ENCODE data around the gene BDKRB2.

BDKRB2 gene

GRCh38 chr14:96267916-96268315 lies 63.3 kb downstream of the BDKRB2 start:
- Histone ChIP-seq H3K9me2 (replicated peaks; ENCODE audit: low read depth, low read length) (no peaks in the 10 kb centered on the region), H3K4me3 (ENCODE audit: low read length, poor library complexity, severe bottlenecking) (no peak overlapping the region), H3K36me3 (ENCODE audit: insufficient read depth, low read length) (no peaks in the 10 kb centered on the region), H2AFZ (ENCODE audit: low read length) (no peak overlapping the region), H3K4me2 (ENCODE audit: low read depth, low read length, poor library complexity, severe bottlenecking) (no peak overlapping the region), H4K20me1 (ENCODE audit: insufficient read depth, low read length, poor library complexity, severe bottlenecking) (no peaks in the 10 kb centered on the region), H3K27me3 (ENCODE audit: insufficient read depth, low read length, poor library complexity, severe bottlenecking) (no peaks in the 10 kb centered on the region), H3F3A (ENCODE audit: low read depth) (no peaks in the 10 kb centered on the region), H3K4me1 (ENCODE audit: insufficient read depth, low read length, poor library complexity, severe bottlenecking) (no peaks in the 10 kb centered on the region), H3K9ac (ENCODE audit: low read depth, low read length, poor library complexity, severe bottlenecking) (no peak overlapping the region), H3K9me3 (ENCODE audit: insufficient read depth, low read depth, low read length) (no peaks in the 10 kb centered on the region), H3K79me2 (ENCODE audit: insufficient read depth, low read length) (no peaks in the 10 kb centered on the region)
- TF ChIP-seq EZH2phosphoT487 (IDR thresholded peaks at IDR 0.05; ENCODE audit: borderline replicate concordance) = no peak
- no peak for TF ChIP-seq CTCF (conservative IDR thresholded peaks at IDR 0.05; ENCODE audit: low read length)

GRCh38 chr14:96268431-96269358 lies 64.1 kb downstream of the BDKRB2 start:
- Histone ChIP-seq H3K4me3 (ENCODE audit: low read length, poor library complexity, severe bottlenecking) (no peak overlapping the region), H3K4me2 (ENCODE audit: low read depth, low read length, poor library complexity, severe bottlenecking) (no peak overlapping the region), H3K9ac (ENCODE audit: low read depth, low read length, poor library complexity, severe bottlenecking) (no peak overlapping the region)

GRCh38 chr14:96269359-96269710 lies 64.7 kb downstream of the BDKRB2 start:
- Histone ChIP-seq H3K9me2 (replicated peaks; ENCODE audit: low read depth, low read length) (no peaks in the 10 kb centered on the region), H3K4me2 (ENCODE audit: low read depth, low read length, poor library complexity, severe bottlenecking) (no peak overlapping the region)
- TF ChIP-seq EZH2phosphoT487 (IDR thresholded peaks at IDR 0.05; ENCODE audit: borderline replicate concordance) = no peak
- no peak for TF ChIP-seq CTCF (conservative IDR thresholded peaks at IDR 0.05; ENCODE audit: low read length)

More at GRCh38 chr14:96268431-96269358, 64.1 kb downstream of the BDKRB2 start:
- no peaks in the 10 kb centered on the region for H3K9me2 ChIP-seq (replicated peaks; ENCODE audit: low read depth, low read length)
- H3K27me3 ChIP-seq (ENCODE audit: insufficient read depth, low read length, poor library complexity, severe bottlenecking) = no peaks in the 10 kb centered on the region
- H3K4me1 ChIP-seq (ENCODE audit: insufficient read depth, low read length, poor library complexity, severe bottlenecking) = no peaks in the 10 kb centered on the region
- H3F3A ChIP-seq (ENCODE audit: low read depth) = no peaks in the 10 kb centered on the region
- no peaks in the 10 kb centered on the region for H3K9me3 ChIP-seq (ENCODE audit: insufficient read depth, low read depth, low read length)
- H4K20me1 ChIP-seq (ENCODE audit: insufficient read depth, low read length, poor library complexity, severe bottlenecking) = no peaks in the 10 kb centered on the region
- no peak overlapping the region for H2AFZ ChIP-seq (ENCODE audit: low read length)
- TF ChIP-seq EZH2phosphoT487 (IDR thresholded peaks at IDR 0.05; ENCODE audit: borderline replicate concordance) = no peak
- no peak for TF ChIP-seq CTCF (conservative IDR thresholded peaks at IDR 0.05; ENCODE audit: low read length)
- H3K79me2 ChIP-seq (ENCODE audit: insufficient read depth, low read length) = no peaks in the 10 kb centered on the region
- H3K36me3 ChIP-seq (ENCODE audit: insufficient read depth, low read length) = no peaks in the 10 kb centered on the region

More at GRCh38 chr14:96269359-96269710, 64.7 kb downstream of the BDKRB2 start:
- Histone ChIP-seq H2AFZ (ENCODE audit: low read length) (no peak overlapping the region), H3F3A (ENCODE audit: low read depth) (no peaks in the 10 kb centered on the region), H3K79me2 (ENCODE audit: insufficient read depth, low read length) (no peaks in the 10 kb centered on the region), H3K4me3 (ENCODE audit: low read length, poor library complexity, severe bottlenecking) (no peak overlapping the region), H3K9ac (ENCODE audit: low read depth, low read length, poor library complexity, severe bottlenecking) (no peak overlapping the region), H4K20me1 (ENCODE audit: insufficient read depth, low read length, poor library complexity, severe bottlenecking) (no peaks in the 10 kb centered on the region), H3K36me3 (ENCODE audit: insufficient read depth, low read length) (no peaks in the 10 kb centered on the region), H3K27me3 (ENCODE audit: insufficient read depth, low read length, poor library complexity, severe bottlenecking) (no peaks in the 10 kb centered on the region), H3K4me1 (ENCODE audit: insufficient read depth, low read length, poor library complexity, severe bottlenecking) (no peaks in the 10 kb centered on the region), H3K9me3 (ENCODE audit: insufficient read depth, low read depth, low read length) (no peaks in the 10 kb centered on the region)

Data from Loucy (cell line).